ENCODE results near the gene SRPK3.

DNA sequence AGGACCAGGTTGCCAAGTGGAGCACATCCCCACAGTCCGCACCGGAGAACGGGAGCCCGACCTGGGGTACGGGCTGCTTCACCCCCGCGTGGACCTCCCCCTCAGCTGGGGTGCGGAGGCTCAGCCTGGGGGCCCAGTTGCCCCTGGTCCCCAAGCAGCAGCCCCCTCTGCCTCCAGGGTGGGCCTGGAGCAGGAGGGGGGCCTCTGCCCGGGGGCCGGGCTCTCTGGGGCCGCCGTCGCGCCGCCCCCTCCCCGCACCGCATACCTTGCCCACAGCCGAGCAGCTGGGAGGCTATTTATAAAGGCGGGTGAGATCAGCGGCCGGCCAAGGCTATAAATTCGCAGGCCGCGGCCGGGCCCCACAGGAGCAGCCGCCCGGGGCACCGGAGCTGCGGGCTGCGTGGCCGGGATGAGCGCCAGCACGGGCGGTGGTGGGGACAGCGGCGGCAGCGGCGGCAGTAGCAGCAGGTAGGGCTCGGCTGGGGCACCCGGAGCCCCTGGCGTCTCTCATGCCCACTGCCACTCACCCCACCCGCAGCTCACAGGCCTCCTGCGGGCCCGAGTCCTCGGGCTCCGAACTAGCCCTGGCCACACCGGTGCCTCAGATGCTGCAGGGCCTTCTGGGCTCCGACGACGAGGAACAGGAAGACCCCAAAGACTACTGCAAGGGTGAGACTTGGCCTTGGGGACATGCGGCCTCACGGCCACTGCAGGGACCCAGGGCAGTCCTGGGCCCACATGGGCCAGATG, at the start of gene SRPK3:
- TF ChIP-seq, protein P1, sequence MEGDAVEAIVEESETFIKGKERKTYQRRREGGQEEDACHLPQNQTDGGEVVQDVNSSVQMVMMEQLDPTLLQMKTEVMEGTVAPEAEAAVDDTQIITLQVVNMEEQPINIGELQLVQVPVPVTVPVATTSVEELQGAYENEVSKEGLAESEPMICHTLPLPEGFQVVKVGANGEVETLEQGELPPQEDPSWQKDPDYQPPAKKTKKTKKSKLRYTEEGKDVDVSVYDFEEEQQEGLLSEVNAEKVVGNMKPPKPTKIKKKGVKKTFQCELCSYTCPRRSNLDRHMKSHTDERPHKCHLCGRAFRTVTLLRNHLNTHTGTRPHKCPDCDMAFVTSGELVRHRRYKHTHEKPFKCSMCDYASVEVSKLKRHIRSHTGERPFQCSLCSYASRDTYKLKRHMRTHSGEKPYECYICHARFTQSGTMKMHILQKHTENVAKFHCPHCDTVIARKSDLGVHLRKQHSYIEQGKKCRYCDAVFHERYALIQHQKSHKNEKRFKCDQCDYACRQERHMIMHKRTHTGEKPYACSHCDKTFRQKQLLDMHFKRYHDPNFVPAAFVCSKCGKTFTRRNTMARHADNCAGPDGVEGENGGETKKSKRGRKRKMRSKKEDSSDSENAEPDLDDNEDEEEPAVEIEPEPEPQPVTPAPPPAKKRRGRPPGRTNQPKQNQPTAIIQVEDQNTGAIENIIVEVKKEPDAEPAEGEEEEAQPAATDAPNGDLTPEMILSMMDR (IDR thresholded peaks at IDR 0.05; ENCODE audit: low read depth, low read length, missing input control) = no peak
- TF ChIP-seq, protein P2, sequence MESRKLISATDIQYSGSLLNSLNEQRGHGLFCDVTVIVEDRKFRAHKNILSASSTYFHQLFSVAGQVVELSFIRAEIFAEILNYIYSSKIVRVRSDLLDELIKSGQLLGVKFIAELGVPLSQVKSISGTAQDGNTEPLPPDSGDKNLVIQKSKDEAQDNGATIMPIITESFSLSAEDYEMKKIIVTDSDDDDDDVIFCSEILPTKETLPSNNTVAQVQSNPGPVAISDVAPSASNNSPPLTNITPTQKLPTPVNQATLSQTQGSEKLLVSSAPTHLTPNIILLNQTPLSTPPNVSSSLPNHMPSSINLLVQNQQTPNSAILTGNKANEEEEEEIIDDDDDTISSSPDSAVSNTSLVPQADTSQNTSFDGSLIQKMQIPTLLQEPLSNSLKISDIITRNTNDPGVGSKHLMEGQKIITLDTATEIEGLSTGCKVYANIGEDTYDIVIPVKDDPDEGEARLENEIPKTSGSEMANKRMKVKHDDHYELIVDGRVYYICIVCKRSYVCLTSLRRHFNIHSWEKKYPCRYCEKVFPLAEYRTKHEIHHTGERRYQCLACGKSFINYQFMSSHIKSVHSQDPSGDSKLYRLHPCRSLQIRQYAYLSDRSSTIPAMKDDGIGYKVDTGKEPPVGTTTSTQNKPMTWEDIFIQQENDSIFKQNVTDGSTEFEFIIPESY (IDR thresholded peaks at IDR 0.05) = no peak
- TF ChIP-seq FOXA2 (IDR thresholded peaks at IDR 0.05) (no peak), YY1 (IDR thresholded peaks at IDR 0.05) (no peak), FOXA1 (IDR thresholded peaks at IDR 0.05) (no peak), RAD21 (IDR thresholded peaks at IDR 0.05) (no peak), SP1 (IDR thresholded peaks at IDR 0.05) (no peak)
- TF ChIP-seq, protein P3, sequence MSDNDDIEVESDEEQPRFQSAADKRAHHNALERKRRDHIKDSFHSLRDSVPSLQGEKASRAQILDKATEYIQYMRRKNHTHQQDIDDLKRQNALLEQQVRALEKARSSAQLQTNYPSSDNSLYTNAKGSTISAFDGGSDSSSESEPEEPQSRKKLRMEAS (IDR thresholded peaks at IDR 0.05) = no peak
- TF ChIP-seq, protein P4, sequence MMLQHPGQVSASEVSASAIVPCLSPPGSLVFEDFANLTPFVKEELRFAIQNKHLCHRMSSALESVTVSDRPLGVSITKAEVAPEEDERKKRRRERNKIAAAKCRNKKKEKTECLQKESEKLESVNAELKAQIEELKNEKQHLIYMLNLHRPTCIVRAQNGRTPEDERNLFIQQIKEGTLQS (IDR thresholded peaks at IDR 0.05) = no peak

All from liver (tissue), 3 donors.